Measurements from ENCODE around the gene USP26.

GRCh38 chrX:133089411-133089810, 7.5 kb downstream of the USP26 start:
- TF ChIP-seq, protein P1, sequence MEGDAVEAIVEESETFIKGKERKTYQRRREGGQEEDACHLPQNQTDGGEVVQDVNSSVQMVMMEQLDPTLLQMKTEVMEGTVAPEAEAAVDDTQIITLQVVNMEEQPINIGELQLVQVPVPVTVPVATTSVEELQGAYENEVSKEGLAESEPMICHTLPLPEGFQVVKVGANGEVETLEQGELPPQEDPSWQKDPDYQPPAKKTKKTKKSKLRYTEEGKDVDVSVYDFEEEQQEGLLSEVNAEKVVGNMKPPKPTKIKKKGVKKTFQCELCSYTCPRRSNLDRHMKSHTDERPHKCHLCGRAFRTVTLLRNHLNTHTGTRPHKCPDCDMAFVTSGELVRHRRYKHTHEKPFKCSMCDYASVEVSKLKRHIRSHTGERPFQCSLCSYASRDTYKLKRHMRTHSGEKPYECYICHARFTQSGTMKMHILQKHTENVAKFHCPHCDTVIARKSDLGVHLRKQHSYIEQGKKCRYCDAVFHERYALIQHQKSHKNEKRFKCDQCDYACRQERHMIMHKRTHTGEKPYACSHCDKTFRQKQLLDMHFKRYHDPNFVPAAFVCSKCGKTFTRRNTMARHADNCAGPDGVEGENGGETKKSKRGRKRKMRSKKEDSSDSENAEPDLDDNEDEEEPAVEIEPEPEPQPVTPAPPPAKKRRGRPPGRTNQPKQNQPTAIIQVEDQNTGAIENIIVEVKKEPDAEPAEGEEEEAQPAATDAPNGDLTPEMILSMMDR (IDR thresholded peaks at IDR 0.05) = no peak
- no peak for TF ChIP-seq POLR2A (IDR thresholded peaks at IDR 0.05)
